ENCODE data around the gene BNIP2. TPM values are rescaled to one million over a fixed set of nuclear protein-coding genes. Genes with fewer than 3 reads are reported as not detected.

Gene BNIP2
- total RNA-seq, 4 donors from 2014 or later: 84.4 to 140 (median 125) TPM

DNA sequence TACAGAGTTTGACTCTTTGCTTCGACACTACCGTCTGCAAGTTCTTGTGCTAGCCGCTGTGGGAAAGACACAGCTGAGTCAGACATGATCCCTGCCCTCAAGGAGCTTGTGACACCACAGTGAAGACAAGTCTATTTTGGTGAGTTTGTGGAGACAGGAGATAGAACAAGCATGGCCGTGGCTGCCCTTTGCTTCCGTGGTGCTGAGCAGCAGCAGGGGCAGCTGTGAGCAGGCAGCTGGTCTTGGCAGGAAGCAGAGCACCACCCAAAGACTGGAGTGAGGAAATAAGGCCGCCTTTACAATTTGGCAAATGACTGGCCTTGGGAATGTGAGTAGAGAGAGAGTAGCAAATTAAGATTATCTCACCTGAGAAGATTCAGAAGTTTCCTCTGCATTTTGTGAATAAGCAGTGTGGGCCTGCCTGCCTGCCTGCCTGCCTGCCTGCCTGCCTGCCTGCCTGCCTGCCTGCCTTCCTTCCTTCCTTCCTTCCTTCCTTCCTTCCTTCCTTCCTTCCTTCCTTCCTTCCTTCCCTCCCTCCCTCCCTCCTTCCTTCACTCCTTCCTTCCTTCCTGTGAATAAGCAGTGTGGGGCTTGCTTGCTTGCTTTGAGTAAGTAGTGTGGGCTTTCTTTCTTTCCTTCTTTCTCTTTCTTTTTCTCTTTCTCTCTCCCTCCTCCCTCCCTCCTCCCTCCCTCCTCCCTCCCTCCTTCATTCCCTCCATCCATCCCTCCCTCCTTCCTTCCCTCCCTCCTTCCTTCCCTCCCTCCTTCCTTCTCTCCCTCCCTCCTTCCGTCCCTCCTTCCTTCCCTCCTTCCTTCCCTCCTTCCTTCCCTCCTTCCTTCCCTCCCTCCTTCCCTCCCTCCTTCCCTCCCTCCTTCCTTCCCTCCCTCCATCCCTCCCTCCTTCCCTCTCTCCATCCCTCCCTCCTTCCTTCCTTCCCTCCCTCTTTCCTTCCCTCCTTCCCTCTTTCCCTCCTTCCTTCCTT, 79.1 kb downstream of the BNIP2 start:
- WGBS, 2 donors (ENCODE audit: low coverage in 1 of 2): 60 to 71% methylated on average over 1 to 6 of the region's 7 CpGs
- no peaks in the 10 kb centered on the region for H3K9me3 ChIP-seq

More for the DNA sequence above, 79.1 kb downstream of the BNIP2 start:
- intact Hi-C loops (cut with DNase I; ENCODE audit: low total_unique reads): no loop called here
- TF ChIP-seq POLR2A (IDR thresholded peaks at IDR 0.05) (no peak), POLR2AphosphoS5 (IDR thresholded peaks at IDR 0.05) (peak in 1 of 3 donors; percentile 29)
- in situ Hi-C loops (cut with MboI; ENCODE audit: low pct_ligation_motif_present in 1 of 4, low pct_unique_long_range_greater_than_20kb in 1 of 4, low sequenced_read_pairs in 3 of 4): no loop called here
- Histone ChIP-seq H3K36me3 (no peaks in the 10 kb centered on the region), H3K4me1 (peaks cover 0 to 17% (median 8%) of the 10 kb centered on the region in 4 donors), H3K27ac (peak overlapping the region in 2 of 4 donors; percentile 21 to 53), H3K4me3 (no peak overlapping the region), H3K27me3 (no peaks in the 10 kb centered on the region)
- DNase-seq: peak; percentile 47

Other genes starting within 250 kb of the BNIP2 start
- gene GCNT3, start 77.5 kb downstream of the BNIP2 start, total RNA-seq: 100 to 1,000 TPM; 117 to 289 (median 184) TPM
- 10 to 100 TPM in 3 of 4 donors, 1 to 10 TPM in 1; 4.4 to 27.7 (median 17.8) TPM for gene GTF2A2, start 31.8 kb downstream of the BNIP2 start, total RNA-seq

Data from transverse colon (tissue), 4 donors.